Amniotic stem cell (primary cell): ENCODE results near the gene DIPK1C.

Source experiments
- DNase-seq: peaks from one replicate; lab custom pipeline; 2025; lab: John Stamatoyannopoulos, UW

The DIPK1C gene

GRCh38 chr18:74451148-74451547 is 6.0 kb downstream of the DIPK1C start:
- DNase-seq: no peak

- DNase-seq: no peak
These were observed 6.5 kb downstream of the DIPK1C start for GRCh38 chr18:74450626-74451025.

- no peak for DNase-seq
These were observed 9.5 kb downstream of the DIPK1C start for GRCh38 chr18:74447404-74448152.

GRCh38 chr18:74446631-74447403 is 10.3 kb downstream of the DIPK1C start:
- DNase-seq: no peak

GRCh38 chr18:74446178-74446577 is 10.9 kb downstream of the DIPK1C start:
- DNase-seq: no peak

GRCh38 chr18:74445585-74445984 is 11.5 kb downstream of the DIPK1C start:
- no peak for DNase-seq

GRCh38 chr18:74444104-74444503 is 13.0 kb downstream of the DIPK1C start:
- DNase-seq: no peak

GRCh38 chr18:74440808-74441427 is 16.2 kb downstream of the DIPK1C start:
- DNase-seq: no peak

- DNase-seq: no peak
These were observed 19.0 kb downstream of the DIPK1C start for GRCh38 chr18:74438091-74438490.

GRCh38 chr18:74436158-74436769 is 20.8 kb downstream of the DIPK1C start:
- DNase-seq: no peak

- DNase-seq: no peak
These were observed 21.4 kb downstream of the DIPK1C start for GRCh38 chr18:74435740-74436139.

- no peak for DNase-seq
These were observed 22.6 kb downstream of the DIPK1C start for GRCh38 chr18:74434466-74434865.

- no peak for DNase-seq
These were observed 26.1 kb downstream of the DIPK1C start for GRCh38 chr18:74430806-74431571.

- no peak for DNase-seq
These were observed 26.9 kb downstream of the DIPK1C start for GRCh38 chr18:74430231-74430630.

- no peak for DNase-seq
These were observed 28.0 kb downstream of the DIPK1C start for GRCh38 chr18:74429096-74429495.

GRCh38 chr18:74427442-74428112 is 29.5 kb downstream of the DIPK1C start:
- no peak for DNase-seq

- no peak for DNase-seq
These were observed 31.2 kb downstream of the DIPK1C start for GRCh38 chr18:74425876-74426275.

GRCh38 chr18:74425161-74425560 is 31.9 kb downstream of the DIPK1C start:
- DNase-seq: no peak

- DNase-seq: no peak
These were observed 34.6 kb downstream of the DIPK1C start for GRCh38 chr18:74422541-74422940.

GRCh38 chr18:74420926-74421325 is 36.2 kb downstream of the DIPK1C start:
- DNase-seq: no peak

- no peak for DNase-seq
These were observed 36.6 kb downstream of the DIPK1C start for GRCh38 chr18:74420481-74420880.
